Aorta (tissue), 5 donors: ENCODE results near the gene HIBADH. TPM values are rescaled to one million over a fixed set of nuclear protein-coding genes. Genes with fewer than 3 reads are reported as not detected.

Source experiments
- ATAC-seq: fragments of 200-7000 bp; cut with Tn5 transposase; one replicate; pipeline ENCODE4 v1.9.1; 2022; ENCODE audit warnings: moderate library complexity; ENCODE audit not compliant: low FRiP score
- DNase-seq, 2 donors: peaks; one replicate each; pipeline ENCODE4 v3.0.0-alpha.2; 2020
- H3K27ac ChIP-seq, 2 donors: one replicate each; pipeline ENCODE4 v1.5.1; 2013; ENCODE audit warnings: low read length in 2 of 2, mild to moderate bottlenecking in 2 of 2, moderate library complexity in 2 of 2, control low read depth in 1 of 2, inconsistent platforms in 1 of 2, low read depth in 1 of 2
- H3K27me3 ChIP-seq, 2 donors: one replicate each; pipeline ENCODE4 v1.6.1; 2013; ENCODE audit warnings: control low read depth in 1 of 2, low read length in 1 of 2, mild to moderate bottlenecking in 1 of 2, moderate library complexity in 1 of 2; ENCODE audit not compliant: insufficient read depth in 2 of 2, control insufficient read depth in 1 of 2
- H3K36me3 ChIP-seq, 2 donors: one replicate each; pipeline ENCODE4 v1.6.1; 2013; ENCODE audit warnings: control low read depth in 1 of 2, low read length in 1 of 2, mild to moderate bottlenecking in 1 of 2; ENCODE audit not compliant: insufficient read depth in 2 of 2, control insufficient read depth in 1 of 2
- H3K4me1 ChIP-seq, 2 donors: one replicate each; pipeline ENCODE4 v1.6.1; 2013; ENCODE audit warnings: low read length in 2 of 2, control low read depth in 1 of 2, mild to moderate bottlenecking in 1 of 2, moderate library complexity in 1 of 2; ENCODE audit not compliant: insufficient read depth in 2 of 2, control insufficient read depth in 1 of 2
- H3K4me3 ChIP-seq, 2 donors: one replicate each; pipeline ENCODE4 v1.5.1; 2013; ENCODE audit warnings: low read length in 2 of 2, control low read depth in 1 of 2, mild to moderate bottlenecking in 1 of 2
- H3K9me3 ChIP-seq: one replicate; pipeline ENCODE4 v1.6.1; 2013; ENCODE audit warnings: mild to moderate bottlenecking, low read length; ENCODE audit not compliant: control insufficient read depth
- WGBS, 2 donors: extraction: QIAGEN DNeasy Blood & Tissue Kit; methylation state at CpG; one replicate each; pipeline ENCODE4 v1.1.7; 2013; 5-methylcytosine and 5-hydroxymethylcytosine counted together
- intact Hi-C, 2 donors: fragments of 100-400 bp; cut with DNase I; formaldehyde crosslinking; loops; one replicate each; pipeline versions ENCODE4 v1.14.2 to v1.15.0; 2022
- polyA plus RNA-seq, 2 donors: library from polyadenylated mRNA; stranded (reverse); fragments of 200-250 nt; gene quantifications; one replicate each; pipeline ENCODE4 v1.2.3, GENCODE V29; 2013
- total RNA-seq, 2 donors: library from RNA; stranded (reverse); fragmentation: NEBNext Ultra II Directional; extraction: Animal tissue kit (Norgen Biotek cat#: 25700); gene quantifications; one replicate each; pipeline ENCODE4 v1.2.1, GENCODE V29; 2021
- donor health status: healthy with polysubstance abuse.
- donor health status: Bipolar disorder and iron deficiency.
- donor health status: DM: no; HTN: no; CAD: no.
- donor health status: DM: no; HTN: no; CAD: no.
- donor health status: DM: yes; HTN: yes; CAD: no.

Gene HIBADH
- total and polyA plus RNA-seq, 4 donors, result 22.4 to 32.5 (median 30.2) TPM

GRCh38 chr7:27605689-27606269 is 56.9 kb downstream of the HIBADH start:
- WGBS, 2 donors, result 37 to 66% methylated on average over 2 of the region's 2 CpGs
- intact Hi-C loops, result no loop called here
- H3K4me3 ChIP-seq, result no peak overlapping the region

DNA sequence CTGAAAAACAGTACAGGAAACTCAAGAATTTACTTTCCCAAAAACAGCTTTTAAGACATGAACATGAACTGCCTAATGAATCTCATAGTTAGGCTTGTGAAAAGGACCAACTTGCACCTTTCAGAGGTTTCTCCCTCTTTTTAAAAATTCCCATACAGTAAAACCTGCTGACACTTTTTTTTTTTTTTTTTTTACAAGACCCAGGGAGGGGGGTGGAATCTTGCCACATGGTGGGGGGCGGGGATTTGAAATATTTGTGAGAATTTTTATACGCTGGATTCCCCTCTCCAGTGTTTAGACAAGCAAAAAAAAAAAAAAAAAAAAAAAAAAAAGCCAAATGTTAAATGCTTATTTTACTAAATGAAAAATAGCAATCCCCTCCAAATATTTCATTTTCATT is 57.4 kb downstream of the HIBADH start:
- Histone ChIP-seq H3K4me1 (no peaks in the 10 kb centered on the region), H3K4me3 (no peak overlapping the region), H3K27me3 (no peaks in the 10 kb centered on the region), H3K36me3 (no peaks in the 10 kb centered on the region), H3K9me3 (no peaks in the 10 kb centered on the region), H3K27ac (no peak overlapping the region)
- no peak for DNase-seq
- WGBS, 2 donors, result 86% methylated on average over 2 of the region's 2 CpGs
- no peak for ATAC-seq
- intact Hi-C loops, result no loop called here

More at GRCh38 chr7:27605689-27606269, 56.9 kb downstream of the HIBADH start:
- Histone ChIP-seq H3K36me3 (no peaks in the 10 kb centered on the region), H3K27ac (no peak overlapping the region), H3K27me3 (no peaks in the 10 kb centered on the region), H3K4me1 (no peaks in the 10 kb centered on the region), H3K9me3 (no peaks in the 10 kb centered on the region)
- DNase-seq, result no peak
- no peak for ATAC-seq

GRCh38 chr7:27603813-27604212 is 58.9 kb downstream of the HIBADH start:
- no peaks in the 10 kb centered on the region for H3K36me3 ChIP-seq
- intact Hi-C loops, result no loop called here
- WGBS, 2 donors, result 97 to 99% methylated on average over 2 of the region's 2 CpGs

GRCh38 chr7:27602766-27603165 is 59.9 kb downstream of the HIBADH start:
- Histone ChIP-seq H3K27ac (no peak overlapping the region), H3K27me3 (no peaks in the 10 kb centered on the region), H3K36me3 (no peaks in the 10 kb centered on the region), H3K4me3 (no peak overlapping the region), H3K9me3 (no peaks in the 10 kb centered on the region), H3K4me1 (no peaks in the 10 kb centered on the region)
- 70 to 76% methylated on average over 4 of the region's 4 CpGs for WGBS, 2 donors
- ATAC-seq (no peak), DNase-seq (no peak)
- intact Hi-C loops, result no loop called here

More at GRCh38 chr7:27603813-27604212, 58.9 kb downstream of the HIBADH start:
- DNase-seq (no peak), ATAC-seq (no peak)
- no peak overlapping the region for H3K4me3 ChIP-seq
- H3K27ac ChIP-seq, result no peak overlapping the region
- no peaks in the 10 kb centered on the region for H3K4me1 ChIP-seq
- H3K27me3 ChIP-seq, result no peaks in the 10 kb centered on the region
- no peaks in the 10 kb centered on the region for H3K9me3 ChIP-seq

GRCh38 chr7:27601217-27601616 is 61.5 kb downstream of the HIBADH start:
- Histone ChIP-seq H3K36me3 (no peaks in the 10 kb centered on the region), H3K4me1 (no peaks in the 10 kb centered on the region), H3K27ac (no peak overlapping the region), H3K4me3 (no peak overlapping the region), H3K9me3 (no peaks in the 10 kb centered on the region), H3K27me3 (no peaks in the 10 kb centered on the region)
- no peak for ATAC-seq
- 94 to 95% methylated on average over 2 of the region's 2 CpGs for WGBS, 2 donors
- intact Hi-C loops, result no loop called here
- no peak for DNase-seq

GRCh38 chr7:27600247-27600646 is 62.4 kb downstream of the HIBADH start:
- H3K4me1 ChIP-seq, result no peaks in the 10 kb centered on the region
- DNase-seq (no peak), ATAC-seq (no peak)
- H3K27me3 ChIP-seq, result no peaks in the 10 kb centered on the region
- no peaks in the 10 kb centered on the region for H3K36me3 ChIP-seq
- H3K9me3 ChIP-seq, result no peaks in the 10 kb centered on the region
- H3K27ac ChIP-seq, result no peak overlapping the region
- WGBS, 2 donors, result 98% methylated on average over 1 of the region's 1 CpG
- no peak overlapping the region for H3K4me3 ChIP-seq
- intact Hi-C loops, result no loop called here

- Histone ChIP-seq H3K27me3 (no peaks in the 10 kb centered on the region), H3K4me1 (no peaks in the 10 kb centered on the region), H3K27ac (no peak overlapping the region), H3K9me3 (no peaks in the 10 kb centered on the region), H3K36me3 (no peaks in the 10 kb centered on the region), H3K4me3 (no peak overlapping the region)
- intact Hi-C loops, result no loop called here
- WGBS, 2 donors, result 97 to 98% methylated on average over 5 of the region's 5 CpGs
- DNase-seq (no peak), ATAC-seq (no peak)
Observed at GRCh38 chr7:27595009-27595408, 67.7 kb downstream of the HIBADH start.

DNA sequence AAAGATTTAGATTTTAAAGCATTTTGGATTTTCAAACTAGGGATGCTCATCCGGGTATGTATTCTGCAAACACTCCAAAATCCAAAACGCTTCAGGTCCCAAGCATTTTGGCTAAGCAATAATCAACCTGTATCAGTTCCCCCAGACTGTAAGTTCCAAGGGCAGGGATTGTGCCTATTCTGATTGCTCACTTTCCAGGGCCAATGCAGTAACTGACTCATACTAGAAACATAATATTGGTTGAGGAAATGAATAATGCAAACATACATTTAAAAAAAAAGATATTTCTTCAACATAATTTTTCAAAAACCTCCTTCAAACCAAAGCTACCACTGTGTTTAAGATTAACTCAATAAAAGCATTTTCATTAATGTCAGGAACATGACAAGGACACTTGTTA is 69.5 kb downstream of the HIBADH start:
- Histone ChIP-seq H3K4me3 (no peak overlapping the region), H3K27me3 (no peaks in the 10 kb centered on the region), H3K36me3 (no peaks in the 10 kb centered on the region), H3K27ac (no peak overlapping the region), H3K9me3 (no peaks in the 10 kb centered on the region), H3K4me1 (no peaks in the 10 kb centered on the region)
- no peak for ATAC-seq
- no peak for DNase-seq
- intact Hi-C loops, result no loop called here
- 96 to 97% methylated on average over 2 of the region's 2 CpGs for WGBS, 2 donors

DNA sequence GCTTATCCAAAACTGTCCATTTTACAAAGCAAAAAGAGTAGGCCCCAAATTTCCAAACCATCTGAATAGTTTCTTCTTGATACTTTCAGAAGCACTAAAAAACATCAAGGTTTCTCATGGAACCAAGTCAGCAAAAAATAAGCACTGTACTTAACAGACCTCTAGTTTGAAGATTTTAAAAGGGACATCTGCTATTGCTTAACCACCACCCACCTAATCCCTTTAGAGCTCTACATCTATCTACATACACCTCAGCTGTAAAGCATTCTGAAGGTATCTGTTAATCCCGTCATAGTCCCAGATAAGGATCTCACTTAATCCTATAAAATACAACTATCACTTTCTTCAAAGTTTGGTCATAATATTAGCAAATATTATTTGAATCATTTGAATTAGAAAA is 72.3 kb downstream of the HIBADH start:
- intact Hi-C loops, result no loop called here
- Histone ChIP-seq H3K27ac (no peak overlapping the region), H3K27me3 (no peaks in the 10 kb centered on the region), H3K4me3 (no peak overlapping the region), H3K36me3 (no peaks in the 10 kb centered on the region), H3K4me1 (no peaks in the 10 kb centered on the region), H3K9me3 (no peaks in the 10 kb centered on the region)
- WGBS, 2 donors, result 0 to 73% methylated on average over 1 of the region's 1 CpG
- no peak for ATAC-seq
- no peak for DNase-seq
